Measurements from ENCODE around the gene SYNE1. TPM values are rescaled to one million over a fixed set of nuclear protein-coding genes. Genes with fewer than 3 reads are reported as not detected.

Gene SYNE1
- total RNA-seq, 1 donor from 2014 or later: 137 TPM

DNA sequence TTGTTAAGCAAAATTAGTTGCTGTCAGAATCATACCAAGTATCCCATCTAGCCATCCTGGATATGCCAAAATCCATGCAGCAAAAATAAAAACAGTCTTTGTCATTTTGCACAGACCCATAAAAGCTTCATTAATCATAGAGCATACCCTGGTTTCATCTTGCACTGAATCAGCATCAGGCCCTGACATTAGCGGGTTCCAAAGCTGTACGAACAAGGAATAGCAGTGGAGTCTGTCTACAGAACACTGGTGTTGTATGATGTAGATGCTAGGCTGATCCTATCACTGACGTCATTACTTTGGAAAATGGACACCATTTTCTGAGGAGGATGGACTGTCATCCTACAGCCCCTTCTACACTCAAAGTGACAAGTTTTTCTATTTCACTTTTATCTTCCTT, 514.1 kb downstream of the SYNE1 start:
- no peak for FAIRE-seq
- no peak for DNase-seq (ENCODE audit: low spot score in 2 of 2)

DNA sequence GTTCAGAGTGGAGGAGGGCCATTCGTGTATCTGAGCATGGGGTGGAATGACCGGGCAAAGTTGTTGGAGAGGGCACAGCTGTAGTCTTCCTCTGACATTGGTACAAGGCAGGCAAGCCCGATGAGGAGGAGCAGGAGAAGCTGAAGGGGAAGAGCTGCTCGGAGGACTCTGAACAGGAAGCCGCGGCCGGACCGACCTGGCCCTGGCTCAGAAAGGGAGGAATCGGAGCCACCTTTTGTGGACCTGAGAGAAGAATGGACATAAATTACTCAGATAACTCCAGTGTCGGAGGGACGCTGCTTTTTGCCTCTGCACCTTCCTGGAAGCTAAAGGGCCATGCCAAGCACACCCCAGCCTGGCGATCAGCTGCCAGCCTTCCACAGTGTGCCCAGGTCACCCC, 514.7 kb downstream of the SYNE1 start:
- FAIRE-seq: no peak
- DNase-seq (ENCODE audit: low spot score in 2 of 2): no peak

DNA sequence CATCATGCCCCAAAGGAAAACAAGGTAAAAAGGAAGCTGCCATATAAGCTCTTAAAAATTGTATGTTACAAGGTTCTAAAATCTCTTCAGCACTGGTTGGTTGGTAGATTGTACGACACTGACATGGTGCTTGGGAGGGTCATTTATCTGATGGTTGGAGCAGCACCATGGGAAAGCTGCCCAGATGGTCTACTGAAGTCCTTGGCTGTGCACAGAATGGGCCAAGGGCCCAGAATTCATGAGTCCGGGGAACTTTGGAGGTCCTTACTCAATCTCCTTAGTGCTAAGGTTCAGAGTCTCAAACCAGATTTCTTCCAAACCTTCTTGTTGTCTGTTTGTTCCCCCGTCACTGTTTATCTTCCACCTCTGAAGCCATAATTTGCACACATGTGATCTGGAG, 515.3 kb downstream of the SYNE1 start:
- FAIRE-seq (no peak), DNase-seq (ENCODE audit: low spot score in 2 of 2) (no peak)

DNA sequence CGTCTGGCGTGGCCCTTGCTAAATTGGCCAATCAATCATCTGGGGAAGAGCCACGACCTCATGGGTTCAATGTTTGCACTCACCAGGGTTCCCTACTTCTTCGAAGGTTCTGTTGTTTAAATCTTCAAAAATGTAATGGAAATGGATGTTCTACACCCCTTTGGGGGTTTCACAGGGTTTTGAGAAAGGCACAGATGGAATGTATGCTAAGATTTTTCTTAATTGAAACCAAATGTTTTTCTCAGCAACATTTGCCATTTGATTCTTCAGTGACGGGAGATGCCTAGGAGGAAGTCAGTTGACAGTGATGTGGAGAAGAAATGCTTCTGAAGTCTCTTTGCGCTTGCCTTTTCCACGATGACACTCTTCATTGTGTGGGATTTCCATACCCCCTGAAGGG, 517.3 kb downstream of the SYNE1 start:
- FAIRE-seq (no peak), DNase-seq (ENCODE audit: low spot score in 2 of 2) (no peak)

DNA sequence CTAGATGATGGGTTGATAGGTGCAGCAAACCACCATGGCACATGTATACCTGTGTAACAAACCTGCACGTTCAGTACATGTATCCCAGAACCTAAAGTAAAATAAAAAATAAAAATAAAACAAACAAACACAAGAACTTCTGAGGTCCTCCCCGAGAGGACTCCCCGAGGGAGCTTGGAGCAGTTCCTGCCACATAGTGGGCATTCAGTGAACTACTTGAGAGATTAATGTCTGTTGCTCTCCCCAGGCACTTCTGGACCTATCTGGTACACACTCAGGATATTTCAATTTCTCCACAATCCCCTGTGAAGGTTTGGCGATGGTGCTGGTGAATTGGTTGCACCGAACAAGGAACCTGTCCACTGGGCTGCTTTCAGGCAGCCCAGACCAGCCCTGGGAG, 518.5 kb downstream of the SYNE1 start:
- FAIRE-seq: no peak
- DNase-seq (ENCODE audit: low spot score in 2 of 2): no peak

DNA sequence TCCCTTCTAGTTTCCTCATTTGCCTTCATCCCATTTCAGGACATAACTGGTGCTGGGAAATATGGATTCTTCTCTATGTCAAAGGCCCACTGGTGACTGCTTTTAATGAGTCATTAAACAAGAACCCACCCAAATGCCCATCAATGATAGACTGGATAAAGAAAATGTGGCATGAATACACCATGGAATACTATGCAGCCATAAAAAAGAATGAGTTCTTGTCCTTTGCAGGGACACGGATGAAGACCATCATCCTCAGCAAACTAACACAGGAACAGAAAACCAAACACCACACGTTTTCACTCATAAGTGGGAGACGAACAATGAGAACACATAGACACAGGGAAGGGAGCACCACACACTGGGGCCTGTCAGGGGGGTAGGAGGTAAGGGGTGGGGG, 518.9 kb downstream of the SYNE1 start:
- DNase-seq (ENCODE audit: low spot score in 2 of 2) (no peak), FAIRE-seq (no peak)

DNA sequence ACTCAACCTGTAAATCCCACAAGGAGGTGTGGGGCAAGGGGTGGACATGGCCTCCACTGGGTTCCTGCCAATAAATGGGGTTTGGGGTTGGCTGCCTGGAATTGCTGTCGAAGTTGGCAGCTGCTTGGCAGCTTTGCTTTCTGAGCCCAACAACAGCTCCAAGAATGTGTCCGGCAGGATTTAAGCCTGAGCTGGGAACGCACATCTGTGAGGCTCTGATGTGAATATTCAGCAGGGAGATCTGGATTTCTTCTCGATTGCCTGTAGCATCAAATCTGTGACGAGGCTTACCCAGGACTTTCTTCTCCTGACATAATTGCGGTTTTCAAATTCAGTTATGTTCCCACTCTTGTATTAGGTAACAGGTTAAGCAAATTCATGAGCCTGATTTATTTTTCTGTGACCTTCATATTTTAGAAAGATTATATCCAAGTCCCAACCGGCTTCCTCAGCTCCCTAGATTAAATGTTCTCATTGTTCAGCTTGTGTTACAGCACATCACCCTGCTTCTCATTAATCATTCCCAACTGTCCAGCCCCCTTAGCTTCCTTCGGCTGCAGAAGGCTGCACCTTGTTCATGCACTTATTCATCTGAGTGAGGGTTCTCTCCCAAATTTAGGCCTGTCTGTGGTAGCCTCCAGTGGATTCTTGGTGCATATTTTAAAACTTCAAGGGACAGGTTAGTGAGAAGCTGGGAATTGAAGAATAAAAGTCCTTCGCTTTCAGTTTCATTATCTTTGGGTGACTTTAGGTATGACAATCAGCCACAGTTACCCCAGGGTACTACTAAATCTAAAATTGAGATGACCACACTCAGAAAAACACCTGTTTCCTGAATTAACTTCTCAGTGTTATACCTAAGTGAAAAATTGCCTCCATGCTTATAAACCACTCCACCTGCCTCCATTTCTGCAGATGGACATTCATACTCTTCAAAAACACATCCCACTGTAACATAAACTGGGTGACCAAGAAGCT, 519.7 kb downstream of the SYNE1 start:
- no peak for DNase-seq (ENCODE audit: low spot score in 2 of 2)
- no peak for FAIRE-seq

DNA sequence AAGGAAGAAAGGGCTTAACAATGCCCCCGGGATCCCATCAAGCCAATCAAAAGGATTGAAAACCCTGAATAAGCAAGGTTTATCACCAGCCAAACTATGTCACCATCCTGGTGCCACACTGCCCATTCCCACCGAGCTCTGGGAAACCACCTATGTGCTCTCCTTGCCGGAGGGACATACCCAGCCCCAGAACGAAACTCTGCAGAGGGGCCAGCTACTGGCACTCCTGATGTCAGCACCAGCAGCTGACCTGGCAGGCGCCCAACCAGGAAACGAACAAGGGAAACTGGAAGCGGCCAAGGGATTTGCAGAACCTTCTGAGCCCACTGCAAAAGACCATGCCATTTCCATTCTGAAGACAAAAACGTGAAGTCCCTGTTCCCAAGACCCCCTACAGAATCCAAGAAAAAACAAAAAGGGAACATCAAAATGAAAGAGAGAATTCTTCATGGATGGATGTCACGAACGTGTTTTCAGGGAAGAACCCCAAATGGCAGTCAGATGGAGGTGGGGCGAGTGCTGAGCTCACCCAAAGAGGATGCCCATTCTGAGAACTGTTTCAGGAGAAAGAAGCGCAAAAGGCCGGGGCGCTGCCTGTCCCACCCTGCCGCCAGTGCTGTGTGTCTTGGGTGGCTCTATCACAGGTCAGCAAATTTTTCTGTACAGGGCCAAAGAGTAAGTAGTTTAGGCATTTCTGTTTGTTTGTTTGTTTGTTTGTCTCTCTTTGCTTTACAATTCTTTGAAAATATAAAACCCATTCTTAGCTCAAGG, 524.5 kb downstream of the SYNE1 start:
- FAIRE-seq (no peak), DNase-seq (ENCODE audit: low spot score in 2 of 2) (no peak)

DNA sequence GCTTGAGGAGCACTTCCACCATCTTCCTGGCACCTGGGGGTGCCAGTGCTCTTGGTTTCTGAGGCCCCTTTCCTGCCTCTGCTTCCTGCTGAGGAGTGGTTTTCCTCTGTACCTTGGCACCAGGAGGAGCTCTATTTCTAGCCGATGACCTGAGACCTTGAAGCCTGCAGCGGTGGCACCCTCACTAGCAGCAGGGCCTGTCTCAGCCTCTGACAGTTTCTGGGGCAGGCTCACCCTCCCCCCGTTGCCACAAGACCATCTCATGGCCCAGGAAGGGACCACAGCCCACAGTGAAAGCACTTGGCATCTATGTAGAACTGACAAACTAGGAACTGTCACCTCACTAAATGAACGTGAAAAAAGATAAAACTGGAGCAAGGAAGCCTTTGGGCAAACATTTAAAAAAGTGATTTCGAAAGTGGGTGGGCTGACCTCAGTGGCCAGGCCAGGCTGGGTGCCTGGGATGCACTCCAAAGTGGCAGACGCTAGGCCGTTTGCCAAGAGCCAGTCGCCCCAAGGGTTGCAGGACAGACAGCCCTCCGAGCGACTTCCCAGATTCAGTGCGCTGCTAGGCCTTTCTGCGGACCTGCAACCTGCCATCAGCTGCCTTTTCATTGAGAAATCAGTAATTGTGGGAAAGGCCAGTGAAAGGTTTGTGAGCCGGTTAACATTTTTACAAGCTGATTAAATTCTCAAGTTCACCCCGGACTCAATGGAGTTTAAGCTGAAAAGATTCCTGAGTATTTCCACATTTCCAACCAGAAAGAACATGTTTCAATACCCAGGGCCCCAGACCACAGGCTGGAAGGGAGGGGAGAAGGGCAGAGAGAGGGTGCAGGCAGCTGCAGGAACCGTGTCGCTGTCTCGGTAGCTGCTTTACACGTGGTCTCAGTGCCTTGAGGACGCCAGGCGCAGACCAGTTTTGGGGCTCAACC, 526.0 kb downstream of the SYNE1 start:
- no peak for DNase-seq (ENCODE audit: low spot score in 2 of 2)
- no peak for FAIRE-seq

DNA sequence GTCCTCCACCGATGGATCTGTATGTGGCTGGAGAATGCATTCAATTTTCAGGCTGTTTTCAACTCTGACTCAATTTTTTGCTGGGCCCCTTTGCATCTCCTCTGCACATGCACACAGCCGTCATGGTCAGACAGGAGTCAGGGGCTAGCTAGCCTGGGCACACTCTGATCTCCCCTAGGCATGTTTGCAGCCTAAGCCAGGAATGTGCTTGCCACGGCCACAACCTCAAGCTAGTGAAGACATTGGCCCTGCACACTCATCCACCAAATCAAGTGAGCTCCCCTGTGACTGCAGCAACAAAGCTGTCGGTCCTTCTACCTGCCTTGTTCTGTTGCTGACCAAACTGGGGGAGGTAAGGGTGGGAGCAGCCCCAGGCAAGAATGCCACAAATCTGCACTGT, 529.2 kb downstream of the SYNE1 start:
- DNase-seq (ENCODE audit: low spot score in 2 of 2) (no peak), FAIRE-seq (no peak)

DNA sequence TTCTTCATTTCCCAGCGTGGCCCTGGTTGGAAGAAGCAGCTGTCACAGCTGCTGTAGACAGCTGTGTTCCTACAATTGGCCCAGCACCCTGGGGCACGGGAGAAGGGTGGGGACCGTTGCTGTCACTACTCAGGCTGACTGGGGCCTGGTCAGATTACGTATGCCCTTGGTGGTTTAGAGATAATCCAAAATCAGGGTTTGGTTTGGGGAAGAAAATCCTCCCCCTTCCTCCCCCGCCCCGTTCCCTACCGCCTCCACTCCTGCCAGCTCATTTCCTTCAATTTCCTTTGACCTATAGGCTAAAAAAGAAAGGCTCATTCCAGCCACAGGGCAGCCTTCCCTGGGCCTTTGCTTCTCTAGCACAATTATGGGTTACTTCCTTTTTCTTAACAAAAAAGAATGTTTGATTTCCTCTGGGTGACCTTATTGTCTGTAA, 537.0 kb downstream of the SYNE1 start:
- DNase-seq (ENCODE audit: low spot score in 2 of 2): no peak
- no peak for FAIRE-seq

DNA sequence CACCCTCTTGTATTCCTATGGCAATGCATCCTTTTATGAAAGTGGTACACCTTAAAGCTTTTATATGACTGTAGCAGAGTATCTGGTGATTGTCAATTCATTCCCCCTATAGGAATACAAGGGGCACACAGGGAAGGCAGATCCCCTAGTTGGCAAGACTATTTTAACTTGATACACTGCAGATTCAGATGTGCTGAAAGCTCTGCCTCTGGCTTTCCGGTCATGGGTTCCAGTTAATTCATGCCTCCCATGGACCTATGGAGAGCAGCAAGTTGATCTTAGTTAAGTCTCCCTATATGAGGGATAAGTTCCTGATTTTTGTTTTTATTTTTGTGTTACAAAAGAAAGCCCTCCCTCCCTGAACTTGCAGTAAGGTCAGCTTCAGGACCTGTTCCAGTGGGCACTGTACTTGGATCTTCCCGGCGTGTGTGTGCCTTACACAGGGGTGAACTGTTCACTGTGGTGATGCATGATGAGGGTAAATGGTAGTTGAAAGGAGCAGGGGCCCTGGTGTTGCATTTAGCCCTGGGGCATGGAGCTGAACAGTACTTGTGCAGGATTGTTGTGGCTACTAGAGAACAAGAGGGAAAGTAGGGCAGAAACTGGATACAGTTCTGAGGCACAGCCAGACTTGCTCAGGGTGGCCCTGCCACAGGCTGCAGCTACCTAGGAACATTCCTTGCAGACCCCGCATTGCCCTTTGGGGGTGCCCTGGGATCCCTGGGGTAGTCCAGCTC, 537.5 kb downstream of the SYNE1 start:
- DNase-seq (ENCODE audit: low spot score in 2 of 2): no peak
- no peak for FAIRE-seq

DNA sequence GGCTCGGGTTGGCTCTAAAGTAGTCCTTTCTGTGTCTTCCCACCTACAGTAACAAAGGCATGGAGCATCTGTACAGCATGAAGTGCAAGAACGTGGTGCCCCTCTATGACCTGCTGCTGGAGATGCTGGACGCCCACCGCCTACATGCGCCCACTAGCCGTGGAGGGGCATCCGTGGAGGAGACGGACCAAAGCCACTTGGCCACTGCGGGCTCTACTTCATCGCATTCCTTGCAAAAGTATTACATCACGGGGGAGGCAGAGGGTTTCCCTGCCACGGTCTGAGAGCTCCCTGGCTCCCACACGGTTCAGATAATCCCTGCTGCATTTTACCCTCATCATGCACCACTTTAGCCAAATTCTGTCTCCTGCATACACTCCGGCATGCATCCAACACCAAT, 538.5 kb downstream of the SYNE1 start:
- no peak for FAIRE-seq

DNA sequence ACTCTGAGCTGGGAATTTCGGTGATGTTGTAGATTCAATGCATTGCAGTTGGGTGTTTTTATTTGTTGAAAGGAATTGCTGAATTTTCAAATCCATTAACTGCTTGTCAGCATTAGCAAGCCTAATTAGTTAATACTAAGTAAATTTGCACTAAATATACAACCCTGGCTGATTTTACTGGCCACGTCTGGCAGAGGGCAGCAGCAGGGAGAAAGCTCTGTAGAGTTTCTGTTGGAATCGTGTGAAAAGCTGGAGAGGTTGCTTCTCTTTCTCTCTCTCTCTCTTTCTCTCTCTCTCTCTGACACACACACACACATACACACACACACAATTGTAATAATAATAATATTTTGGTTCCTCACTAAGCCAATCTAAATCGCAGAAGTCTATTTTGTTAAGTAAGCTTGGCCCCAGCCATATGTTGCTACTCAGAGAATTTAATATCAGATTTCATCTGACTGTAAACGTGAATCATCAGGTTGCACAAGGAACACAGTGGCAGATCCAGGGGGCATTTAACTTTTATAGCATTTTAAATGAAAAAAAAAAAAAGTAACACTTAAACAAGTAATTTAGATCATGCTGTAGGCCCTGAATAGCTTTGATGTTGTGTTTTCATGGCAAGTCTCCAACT, 540.2 kb downstream of the SYNE1 start:
- FAIRE-seq (no peak), DNase-seq (ENCODE audit: low spot score in 2 of 2) (no peak)

More for the DNA sequence above, 538.5 kb downstream of the SYNE1 start:
- no peak for DNase-seq (ENCODE audit: low spot score in 2 of 2)

DNA sequence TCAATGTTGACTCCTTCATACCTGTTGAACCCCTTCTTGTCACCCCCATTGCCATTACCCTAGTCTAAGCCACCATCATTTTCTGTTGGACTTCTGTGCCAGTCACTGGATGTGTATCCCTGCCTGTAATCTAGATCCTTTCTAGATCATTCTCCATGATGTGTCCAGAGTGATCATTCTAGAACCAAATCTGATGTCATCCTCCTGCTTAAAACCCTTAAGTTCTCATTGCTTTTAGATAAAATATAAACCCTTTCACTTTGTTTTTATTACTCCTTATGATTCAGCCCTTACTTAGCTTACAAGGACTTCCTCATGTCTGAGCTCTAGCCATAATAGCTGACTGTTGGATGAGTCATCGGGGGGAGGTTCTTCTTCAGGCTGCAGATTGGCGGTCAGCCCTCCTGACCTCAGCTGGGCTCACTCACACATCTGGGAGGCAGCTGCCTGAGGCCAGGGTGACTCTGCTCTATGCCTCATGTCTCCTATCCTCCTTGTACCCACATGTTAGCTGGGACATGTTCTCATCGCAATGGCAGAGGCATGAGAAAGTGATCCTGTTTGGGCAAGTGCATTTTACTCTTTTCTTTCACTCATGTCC, 542.1 kb downstream of the SYNE1 start:
- FAIRE-seq: no peak
- DNase-seq (ENCODE audit: low spot score in 2 of 2): no peak

DNA sequence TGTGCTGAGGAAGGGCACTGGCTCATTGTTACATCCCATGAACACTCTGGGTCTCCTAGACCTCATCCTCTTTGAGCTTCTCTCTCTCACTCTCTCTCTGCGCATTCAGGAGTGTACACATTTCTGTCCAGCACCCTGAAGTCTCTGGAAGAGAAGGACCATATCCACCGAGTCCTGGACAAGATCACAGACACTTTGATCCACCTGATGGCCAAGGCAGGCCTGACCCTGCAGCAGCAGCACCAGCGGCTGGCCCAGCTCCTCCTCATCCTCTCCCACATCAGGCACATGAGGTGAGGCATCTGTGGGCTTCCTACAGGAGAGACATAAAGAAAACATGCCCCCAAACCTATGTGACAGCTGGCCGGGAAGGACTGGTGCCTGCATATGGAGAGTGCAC, 542.9 kb downstream of the SYNE1 start:
- FAIRE-seq (no peak), DNase-seq (ENCODE audit: low spot score in 2 of 2) (no peak)

DNA sequence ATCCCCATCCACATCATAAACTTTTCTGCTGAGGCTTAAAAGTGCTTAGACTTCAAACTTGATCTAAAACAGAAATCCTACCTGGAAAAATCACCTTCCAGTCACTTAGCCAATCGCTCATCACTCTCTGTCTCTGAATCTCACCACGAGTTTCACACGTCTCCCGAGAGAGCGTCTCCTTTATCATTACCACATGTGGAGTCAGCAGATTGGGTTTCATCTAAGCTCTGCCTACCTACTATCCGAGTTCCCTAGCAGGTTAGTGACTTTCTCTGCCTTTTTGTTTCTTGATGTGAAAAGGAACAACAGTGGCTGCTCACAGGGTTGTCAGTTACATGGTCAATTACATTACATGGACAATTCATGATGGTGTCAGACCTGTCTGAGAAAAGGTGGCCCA, 543.5 kb downstream of the SYNE1 start:
- FAIRE-seq: no peak
- DNase-seq (ENCODE audit: low spot score in 2 of 2): no peak

DNA sequence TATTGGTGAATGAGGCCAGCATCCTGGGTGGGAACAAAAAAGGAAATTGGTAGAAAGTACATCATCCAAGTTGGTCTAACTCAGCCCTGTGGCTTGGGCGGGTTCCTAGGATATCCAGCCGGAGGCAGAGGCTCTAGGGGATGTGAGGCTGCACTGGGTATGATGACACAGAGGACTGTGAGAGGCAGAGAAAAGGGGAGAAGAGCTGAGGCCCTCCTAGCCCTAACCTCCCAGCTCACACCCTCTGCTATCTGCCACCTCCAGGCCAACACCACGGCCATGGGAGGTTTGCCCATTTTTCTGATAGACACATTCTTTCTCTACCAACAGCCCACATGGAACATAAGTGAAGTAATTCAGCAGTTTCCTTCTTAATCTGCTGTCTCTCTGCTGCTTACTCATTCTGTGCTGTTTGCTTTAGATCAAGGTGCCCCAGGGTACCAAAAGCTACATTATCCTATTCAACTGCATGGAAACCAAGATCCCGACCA, 545.3 kb downstream of the SYNE1 start:
- no peak for DNase-seq (ENCODE audit: low spot score in 2 of 2)
- no peak for FAIRE-seq

DNA sequence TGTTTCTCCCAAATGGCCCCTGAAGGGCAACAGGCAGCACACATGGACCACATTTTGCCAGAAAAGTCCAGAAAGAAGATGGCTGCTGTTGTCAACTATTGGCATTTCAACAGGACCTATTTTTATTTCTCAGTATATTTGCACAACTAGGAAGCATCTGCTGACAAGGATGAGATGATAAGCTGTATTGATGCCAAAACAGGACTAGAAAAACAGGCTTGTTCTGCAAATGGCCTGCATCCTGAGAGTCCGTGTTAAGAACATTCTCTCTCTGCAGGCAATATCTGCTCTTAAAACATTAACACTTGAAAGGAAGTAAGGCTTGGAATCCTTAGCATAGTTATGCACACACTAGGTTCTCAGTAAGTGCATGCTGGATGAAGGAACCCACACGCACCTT, 546.0 kb downstream of the SYNE1 start:
- FAIRE-seq: no peak
- DNase-seq (ENCODE audit: low spot score in 2 of 2): no peak

Data from frontal cortex (tissue), 4 donors.